Neural cell (in vitro differentiated cells): ENCODE measurements around the gene CAPN13. TPM values are rescaled to one million over a fixed set of nuclear protein-coding genes. Genes with fewer than 3 reads are reported as not detected.

Experiments
- H2AFZ ChIP-seq: fragments of 200-600, 300-800 bp; sonication (generic), shearing (Covaris generic); 2 replicates; pipeline ENCODE4 v1.6.0; 2014; ENCODE audit warnings: low read depth, mild to moderate bottlenecking, antibody characterized with exemption, low read length, moderate library complexity
- H3F3A ChIP-seq: fragments of 200-600 bp; shearing (Covaris generic); 2 replicates; pipeline ENCODE4 v1.6.1; 2016; ENCODE audit warnings: mild to moderate bottlenecking, moderate library complexity, mixed read lengths, antibody characterized with exemption, low read length; ENCODE audit not compliant: insufficient read depth, poor library complexity, severe bottlenecking
- H3K27ac ChIP-seq: fragments of 200-600, 300-800 bp; sonication (generic), shearing (Covaris generic); 2 replicates; pipeline ENCODE4 v1.5.1; 2014; ENCODE audit warnings: mild to moderate bottlenecking, low read length, moderate library complexity
- H3K27me3 ChIP-seq: fragments of 300-800, 200-600 bp; sonication (generic), shearing (Covaris generic); 2 replicates; pipeline ENCODE4 v1.6.0; 2014; ENCODE audit warnings: mild to moderate bottlenecking, low read depth, low read length, moderate library complexity; ENCODE audit not compliant: insufficient read depth
- H3K36me3 ChIP-seq: fragments of 300-800, 200-600 bp; sonication (generic), shearing (Covaris generic); 2 replicates; pipeline ENCODE4 v1.5.1; 2014; ENCODE audit warnings: mild to moderate bottlenecking, antibody characterized with exemption, low read length, moderate library complexity; ENCODE audit not compliant: insufficient read depth
- H3K4me2 ChIP-seq: fragments of 300-800, 200-600 bp; sonication (generic), shearing (Covaris generic); 2 replicates; pipeline ENCODE4 v1.6.0; 2014; ENCODE audit warnings: mild to moderate bottlenecking, low read length
- H3K4me3 ChIP-seq: fragments of 300-800, 200-600 bp; sonication (generic), shearing (Covaris generic); 2 replicates; pipeline ENCODE4 v1.5.1; 2014; ENCODE audit warnings: mild to moderate bottlenecking, low read length, moderate library complexity
- H3K79me2 ChIP-seq: fragments of 200-600 bp; shearing (Covaris generic); replicated peaks from 2 replicates; pipeline ENCODE4 v1.6.0; 2014; ENCODE audit warnings: mild to moderate bottlenecking, low read length, moderate library complexity; ENCODE audit not compliant: insufficient read depth
- H3K9ac ChIP-seq: fragments of 300-800, 200-600 bp; sonication (generic), shearing (Covaris generic); 2 replicates; pipeline ENCODE4 v1.6.1; 2016; ENCODE audit warnings: mild to moderate bottlenecking, low read length, mixed read lengths
- H3K9me2 ChIP-seq: fragments of 200-600 bp; shearing (Covaris generic); 2 replicates; pipeline ENCODE4 v1.6.1; 2016; ENCODE audit warnings: mild to moderate bottlenecking, low read length, mixed read lengths; ENCODE audit not compliant: insufficient read depth
- H3K9me3 ChIP-seq: fragments of 200-600, 300-800 bp; sonication (generic), shearing (Covaris generic); 2 replicates; pipeline ENCODE4 v1.6.1; 2016; ENCODE audit warnings: mild to moderate bottlenecking, mixed run types, low read length, moderate library complexity, mixed read lengths
- H4K20me1 ChIP-seq: fragments of 200-600 bp; shearing (Covaris generic); 2 replicates; pipeline ENCODE4 v1.6.1; 2016; ENCODE audit warnings: mild to moderate bottlenecking, mixed run types; ENCODE audit not compliant: insufficient read depth
- CTCF ChIP-seq: fragments of 450-650 bp; IDR thresholded peaks from 2 replicates; pipeline ENCODE4 v1.5.1; 2014; ENCODE audit warnings: antibody characterized with exemption, mild to moderate bottlenecking, moderate library complexity; ENCODE audit not compliant: poor library complexity, severe bottlenecking
- EP300 ChIP-seq: fragments of 450-650 bp; conservative IDR thresholded peaks from 2 replicates; pipeline ENCODE4 v1.6.1; 2014; ENCODE audit warnings: antibody characterized with exemption, mild to moderate bottlenecking, moderate library complexity; ENCODE audit not compliant: poor library complexity, severe bottlenecking
- EZH2 ChIP-seq: fragments of 200-600, 300-800 bp; shearing (Covaris generic), sonication (generic); IDR thresholded peaks from 2 replicates; pipeline ENCODE4 v1.6.1; 2014; ENCODE audit warnings: antibody characterized with exemption, low read length, borderline replicate concordance, mild to moderate bottlenecking; ENCODE audit not compliant: insufficient read depth, poor library complexity, severe bottlenecking
- MXI1 ChIP-seq: fragments of 450-650 bp; conservative IDR thresholded peaks from 2 replicates; pipeline ENCODE4 v1.6.1; 2014; ENCODE audit warnings: antibody characterized with exemption, mild to moderate bottlenecking; ENCODE audit not compliant: poor library complexity, severe bottlenecking
- POLR2AphosphoS5 ChIP-seq: IDR thresholded peaks from 2 replicates; pipeline ENCODE4 v1.6.1; 2012
- RAD21 ChIP-seq: fragments of 450-650 bp; conservative IDR thresholded peaks from 2 replicates; pipeline ENCODE4 v1.6.1; 2014; ENCODE audit warnings: antibody characterized with exemption, mild to moderate bottlenecking, moderate library complexity
- REST ChIP-seq: IDR thresholded peaks from 2 replicates; pipeline ENCODE4 v1.6.1; 2012; ENCODE audit warnings: borderline replicate concordance
- SMC3 ChIP-seq: fragments of 450-650 bp; conservative IDR thresholded peaks from 2 replicates; pipeline ENCODE4 v1.6.1; 2014; ENCODE audit warnings: antibody characterized with exemption, mild to moderate bottlenecking, moderate library complexity; ENCODE audit not compliant: poor library complexity
- TAF1 ChIP-seq: IDR thresholded peaks from 2 replicates; pipeline ENCODE4 v1.6.1; 2012; ENCODE audit warnings: low read depth
- polyA plus RNA-seq: library from polyadenylated mRNA; depleted of rRNA; stranded (reverse); fragments of >200 nt; gene quantifications from 2 replicates; pipeline ENCODE4 v1.2.3, GENCODE V29; 2014

Gene CAPN13
- polyA plus RNA-seq, 1 donor from 2014 or later, result not detected

GRCh38 chr2:30738141-30738911, 68.9 kb downstream of the CAPN13 start:
- no peak for TF ChIP-seq REST
- TF ChIP-seq CTCF, result no peak
- TF ChIP-seq MXI1, result no peak
- no peak for TF ChIP-seq TAF1
- TF ChIP-seq POLR2AphosphoS5, result no peak
- no peak for TF ChIP-seq EP300
- TF ChIP-seq RAD21, result no peak
- no peak for TF ChIP-seq SMC3
- TF ChIP-seq EZH2, result no peak
- Histone ChIP-seq H3K9me2 (no peaks in the 10 kb centered on the region), H3K27me3 (no peaks in the 10 kb centered on the region), H3K27ac (no peak overlapping the region), H3K4me2 (no peak overlapping the region), H2AFZ (no peak overlapping the region), H3K36me3 (no peaks in the 10 kb centered on the region), H3K79me2 (no peaks in the 10 kb centered on the region), H3F3A (no peaks in the 10 kb centered on the region), H3K4me3 (no peak overlapping the region), H4K20me1 (no peaks in the 10 kb centered on the region), H3K9ac (no peak overlapping the region), H3K9me3 (no peaks in the 10 kb centered on the region)

GRCh38 chr2:30737326-30737610, 70.0 kb downstream of the CAPN13 start:
- Histone ChIP-seq H3K9me3 (no peaks in the 10 kb centered on the region), H3F3A (no peaks in the 10 kb centered on the region), H4K20me1 (no peaks in the 10 kb centered on the region), H3K36me3 (no peaks in the 10 kb centered on the region), H3K79me2 (no peaks in the 10 kb centered on the region), H2AFZ (no peak overlapping the region), H3K4me2 (no peak overlapping the region), H3K9me2 (no peaks in the 10 kb centered on the region), H3K9ac (no peak overlapping the region), H3K4me3 (no peak overlapping the region), H3K27ac (no peak overlapping the region), H3K27me3 (no peaks in the 10 kb centered on the region)
- TF ChIP-seq MXI1 (no peak), CTCF (no peak), SMC3 (no peak), RAD21 (no peak), EZH2 (no peak), EP300 (no peak), POLR2AphosphoS5 (no peak), TAF1 (no peak), REST (no peak)
